MM.1S (cell line): Measurements from ENCODE around the gene GATAD2B.

ENCODE experiments used
- DNase-seq: peaks from one replicate; pipeline ENCODE4 v3.0.0-alpha.2; 2015
- H2AFZ ChIP-seq: fragments of 300-600 bp; sonication (generic); 2 replicates; pipeline ENCODE4 v1.6.0; 2016; ENCODE audit warnings: antibody characterized with exemption, low read length
- H3F3A ChIP-seq: fragments of 300-600 bp; sonication (generic); 2 replicates; pipeline ENCODE4 v1.6.1; 2016; ENCODE audit warnings: mild to moderate bottlenecking, antibody characterized with exemption, low read length, moderate library complexity, mixed read lengths; ENCODE audit not compliant: insufficient read depth
- H3K27ac ChIP-seq: fragments of 300-600 bp; sonication (generic); 2 replicates; pipeline ENCODE4 v1.5.1; 2016; ENCODE audit warnings: mild to moderate bottlenecking, low read length
- H3K27me3 ChIP-seq: fragments of 300-600 bp; sonication (generic); replicated peaks from 2 replicates; pipeline ENCODE4 v1.6.0; 2016; ENCODE audit warnings: low read length; ENCODE audit not compliant: insufficient read depth
- H3K36me3 ChIP-seq: fragments of 300-600 bp; sonication (generic); replicated peaks from 2 replicates; pipeline ENCODE4 v1.6.1; 2016; ENCODE audit warnings: mild to moderate bottlenecking, low read length, mixed read lengths; ENCODE audit not compliant: insufficient read depth
- H3K4me1 ChIP-seq: fragments of 300-600 bp; sonication (generic); 2 replicates; pipeline ENCODE4 v1.6.1; 2016; ENCODE audit warnings: low read length, mixed read lengths
- H3K4me2 ChIP-seq: fragments of 300-600 bp; sonication (generic); 2 replicates; pipeline ENCODE4 v1.6.0; 2016; ENCODE audit warnings: low read depth, low read length
- H3K4me3 ChIP-seq: fragments of 300-600 bp; sonication (generic); 2 replicates; pipeline ENCODE4 v1.5.1; 2016; ENCODE audit warnings: low read length, mixed read lengths
- H3K79me2 ChIP-seq: fragments of 300-600 bp; sonication (generic); 2 replicates; pipeline ENCODE4 v1.6.1; 2016; ENCODE audit warnings: mixed run types, low read length, mixed read lengths
- H3K9ac ChIP-seq: fragments of 300-600 bp; sonication (generic); 2 replicates; pipeline ENCODE4 v1.6.1; 2016; ENCODE audit warnings: low read length, mixed read lengths
- H3K9me2 ChIP-seq: fragments of 300-600 bp; sonication (generic); replicated peaks from 2 replicates; pipeline ENCODE4 v1.6.1; 2016; ENCODE audit warnings: mild to moderate bottlenecking, low read length, mixed read lengths; ENCODE audit not compliant: insufficient read depth
- H3K9me3 ChIP-seq: fragments of 300-600 bp; sonication (generic); replicated peaks from 2 replicates; pipeline ENCODE4 v1.6.1; 2016; ENCODE audit warnings: mild to moderate bottlenecking, low read length, mixed read lengths; ENCODE audit not compliant: insufficient read depth
- H4K20me1 ChIP-seq: fragments of 300-600 bp; sonication (generic); 2 replicates; pipeline ENCODE4 v1.6.1; 2016; ENCODE audit warnings: mild to moderate bottlenecking, low read length, moderate library complexity, mixed read lengths; ENCODE audit not compliant: insufficient read depth
- CTCF ChIP-seq: fragments of 300-600 bp; sonication (generic); IDR thresholded peaks from 2 replicates; pipeline ENCODE4 v1.5.1; 2016; ENCODE audit warnings: antibody characterized with exemption, low read length, mixed read lengths
- EZH2 ChIP-seq: fragments of 300-600 bp; sonication (generic); optimal IDR thresholded peaks from 2 replicates; pipeline ENCODE3; 2017; ENCODE audit warnings: low read depth, mild to moderate bottlenecking, antibody characterized with exemption, low read length, mixed read lengths
- EZH2phosphoT487 ChIP-seq: fragments of 300-600 bp; sonication (generic); IDR thresholded peaks from 2 replicates; pipeline ENCODE4 v1.6.1; 2018; ENCODE audit warnings: antibody characterized with exemption, low read length

GATAD2B gene

GRCh38 chr1:153793973-153794615 is 128.7 kb downstream of the GATAD2B start:
- no peak overlapping the region for H3K27ac ChIP-seq
- DNase-seq: no peak
- H3K36me3 ChIP-seq: no peaks in the 10 kb centered on the region
- TF ChIP-seq EZH2 (no peak), CTCF (no peak), EZH2phosphoT487 (no peak)
- H3K4me3 ChIP-seq: no peak overlapping the region
- H2AFZ ChIP-seq: no peak overlapping the region
- H3K9me2 ChIP-seq: no peaks in the 10 kb centered on the region
- H3K4me2 ChIP-seq: no peak overlapping the region
- peaks cover 27% of the 10 kb centered on the region for H3F3A ChIP-seq
- no peaks in the 10 kb centered on the region for H3K79me2 ChIP-seq
- H3K27me3 ChIP-seq: no peaks in the 10 kb centered on the region
- H4K20me1 ChIP-seq: no peaks in the 10 kb centered on the region
- no peaks in the 10 kb centered on the region for H3K9me3 ChIP-seq
- H3K9ac ChIP-seq: no peak overlapping the region
- H3K4me1 ChIP-seq: peaks cover 31% of the 10 kb centered on the region

GRCh38 chr1:153793261-153793972 is 129.4 kb downstream of the GATAD2B start:
- DNase-seq: no peak
- H2AFZ ChIP-seq: no peak overlapping the region
- no peaks in the 10 kb centered on the region for H3K36me3 ChIP-seq
- no peaks in the 10 kb centered on the region for H3K79me2 ChIP-seq
- peaks cover 35% of the 10 kb centered on the region for H3K4me1 ChIP-seq
- H3F3A ChIP-seq: peaks cover 27% of the 10 kb centered on the region
- H3K9me3 ChIP-seq: no peaks in the 10 kb centered on the region
- no peaks in the 10 kb centered on the region for H3K9me2 ChIP-seq
- no peaks in the 10 kb centered on the region for H3K27me3 ChIP-seq
- no peak overlapping the region for H3K4me3 ChIP-seq
- H4K20me1 ChIP-seq: no peaks in the 10 kb centered on the region
- TF ChIP-seq CTCF (no peak), EZH2 (no peak), EZH2phosphoT487 (no peak)
- no peak overlapping the region for H3K27ac ChIP-seq
- no peak overlapping the region for H3K9ac ChIP-seq
- no peak overlapping the region for H3K4me2 ChIP-seq

- no peak overlapping the region for H3K9ac ChIP-seq
- H4K20me1 ChIP-seq: no peaks in the 10 kb centered on the region
- no peaks in the 10 kb centered on the region for H3K36me3 ChIP-seq
- H3K4me2 ChIP-seq: no peak overlapping the region
- no peak overlapping the region for H3K27ac ChIP-seq
- H3F3A ChIP-seq: peaks cover 27% of the 10 kb centered on the region
- H3K79me2 ChIP-seq: no peaks in the 10 kb centered on the region
- H3K9me3 ChIP-seq: no peaks in the 10 kb centered on the region
- no peaks in the 10 kb centered on the region for H3K9me2 ChIP-seq
- H3K27me3 ChIP-seq: no peaks in the 10 kb centered on the region
- no peak overlapping the region for H3K4me3 ChIP-seq
- DNase-seq: no peak
- H2AFZ ChIP-seq: no peak overlapping the region
- TF ChIP-seq EZH2phosphoT487 (no peak), EZH2 (no peak), CTCF (no peak)
- H3K4me1 ChIP-seq: peaks cover 35% of the 10 kb centered on the region
These were observed 130.1 kb downstream of the GATAD2B start for GRCh38 chr1:153792631-153793041.
